Smooth muscle cell (in vitro differentiated cells): ENCODE results near the gene STAB2. TPM values are rescaled to one million over a fixed set of nuclear protein-coding genes. Genes with fewer than 3 reads are reported as not detected.

Experiments
- DNase-seq: peaks from one replicate; lab custom pipeline; 2025; ENCODE audit not compliant: unreplicated experiment; lab: John Stamatoyannopoulos, UW
- H2AFZ ChIP-seq: fragments of 200-600 bp; sonication (generic); 2 replicates; pipeline ENCODE4 v1.6.0; 2016; ENCODE audit warnings: antibody characterized with exemption, low read depth, mild to moderate bottlenecking
- H3F3A ChIP-seq: fragments of 200-600 bp; sonication (generic); 2 replicates; pipeline ENCODE4 v1.6.0; 2017; ENCODE audit warnings: antibody characterized with exemption, low read depth
- H3K27ac ChIP-seq: fragments of 200-600 bp; sonication (generic); 2 replicates; pipeline ENCODE4 v1.5.1; 2016; ENCODE audit warnings: low read depth, mild to moderate bottlenecking
- H3K27me3 ChIP-seq: fragments of 200-600 bp; sonication (generic); 2 replicates; pipeline ENCODE4 v1.6.1; 2016; ENCODE audit warnings: low read depth, mild to moderate bottlenecking
- H3K36me3 ChIP-seq: fragments of 200-600 bp; sonication (generic); 2 replicates; pipeline ENCODE4 v1.5.1; 2016; ENCODE audit warnings: low read depth
- H3K4me1 ChIP-seq: fragments of 200-600 bp; sonication (generic); 2 replicates; pipeline ENCODE4 v1.5.1; 2016; ENCODE audit warnings: low read depth
- H3K4me2 ChIP-seq: fragments of 200-600 bp; sonication (generic); 2 replicates; pipeline ENCODE4 v1.6.0; 2016; ENCODE audit warnings: mild to moderate bottlenecking
- H3K4me3 ChIP-seq: fragments of 200-600 bp; sonication (generic); 2 replicates; pipeline ENCODE4 v1.5.1; 2016; ENCODE audit warnings: mild to moderate bottlenecking
- H3K79me2 ChIP-seq: fragments of 200-600 bp; sonication (generic); 2 replicates; pipeline ENCODE4 v1.6.0; 2016; ENCODE audit warnings: low read depth, mild to moderate bottlenecking
- H3K9ac ChIP-seq: fragments of 200-600 bp; sonication (generic); 2 replicates; pipeline ENCODE4 v1.6.0; 2016; ENCODE audit warnings: low read depth
- H3K9me3 ChIP-seq: fragments of 200-600 bp; sonication (generic); replicated peaks from 2 replicates; pipeline ENCODE4 v1.5.1; 2016; ENCODE audit warnings: low read depth
- H4K20me1 ChIP-seq: fragments of 200-600 bp; sonication (generic); 2 replicates; pipeline ENCODE4 v1.6.0; 2016; ENCODE audit warnings: low read depth
- CTCF ChIP-seq: fragments of 200-600 bp; sonication (generic); IDR thresholded peaks from 2 replicates; pipeline ENCODE4 v1.5.1; 2017; ENCODE audit warnings: borderline replicate concordance, mild to moderate bottlenecking, antibody characterized with exemption; ENCODE audit not compliant: insufficient read depth, poor library complexity, severe bottlenecking
- WGBS: methylation state at CpG from one replicate; pipeline ENCODE4 v1.1.7; 2016; ENCODE audit warnings: low lambda C conversion rate; 5-methylcytosine and 5-hydroxymethylcytosine counted together
- polyA plus RNA-seq: library from polyadenylated mRNA; unstranded; fragments of >200 nt; fragmentation: Nextera tagmentation; extraction: Ambion mirVana; gene quantifications from 2 replicates; pipeline ENCODE4 v1.2.1, GENCODE V29; 2016
- total RNA-seq: library from RNA; depleted of rRNA; stranded (reverse); fragments of >200 nt; gene quantifications from 2 replicates; pipeline ENCODE4 v1.2.3, GENCODE V29; 2014

The STAB2 gene
- total and polyA plus RNA-seq, 2 experiments from 2014 or later = not detected

- peak overlapping the region; percentile 43 for H3K4me2 ChIP-seq
- H3K4me1 ChIP-seq = no peaks in the 10 kb centered on the region
- H3K79me2 ChIP-seq = no peaks in the 10 kb centered on the region
- no peak for TF ChIP-seq CTCF
- WGBS = 42% methylated on average over 7 of the region's 7 CpGs
- no peak overlapping the region for H3K27ac ChIP-seq
- no peaks in the 10 kb centered on the region for H3F3A ChIP-seq
- no peaks in the 10 kb centered on the region for H4K20me1 ChIP-seq
- H3K36me3 ChIP-seq = no peaks in the 10 kb centered on the region
- no peak overlapping the region for H3K4me3 ChIP-seq
- no peak overlapping the region for H3K9ac ChIP-seq
- no peak for DNase-seq
- no peaks in the 10 kb centered on the region for H3K27me3 ChIP-seq
- no peak overlapping the region for H2AFZ ChIP-seq
- no peaks in the 10 kb centered on the region for H3K9me3 ChIP-seq
Observed at GRCh38 chr12:103779410-103780092, 192.5 kb downstream of the STAB2 start.

- no peaks in the 10 kb centered on the region for H3K36me3 ChIP-seq
- H3K27ac ChIP-seq = no peak overlapping the region
Observed at GRCh38 chr12:103780093-103780440, 193.0 kb downstream of the STAB2 start.

GRCh38 chr12:103780992-103781391 lies 193.9 kb downstream of the STAB2 start:
- Histone ChIP-seq H3K9ac (no peak overlapping the region), H3F3A (no peaks in the 10 kb centered on the region), H3K4me1 (no peaks in the 10 kb centered on the region), H3K4me2 (no peak overlapping the region), H3K79me2 (no peaks in the 10 kb centered on the region), H3K27me3 (no peaks in the 10 kb centered on the region), H2AFZ (no peak overlapping the region), H3K27ac (no peak overlapping the region), H4K20me1 (no peaks in the 10 kb centered on the region), H3K9me3 (no peaks in the 10 kb centered on the region), H3K4me3 (no peak overlapping the region), H3K36me3 (no peaks in the 10 kb centered on the region)
- DNase-seq = no peak
- TF ChIP-seq CTCF = no peak
- WGBS = 96% methylated on average over 3 of the region's 3 CpGs

More at GRCh38 chr12:103780093-103780440, 193.0 kb downstream of the STAB2 start:
- WGBS = 81% methylated on average over 4 of the region's 4 CpGs
- Histone ChIP-seq H3K4me2 (no peak overlapping the region), H4K20me1 (no peaks in the 10 kb centered on the region), H3K79me2 (no peaks in the 10 kb centered on the region), H3F3A (no peaks in the 10 kb centered on the region), H3K9me3 (no peaks in the 10 kb centered on the region), H2AFZ (no peak overlapping the region), H3K4me1 (no peaks in the 10 kb centered on the region), H3K27me3 (no peaks in the 10 kb centered on the region), H3K9ac (no peak overlapping the region), H3K4me3 (no peak overlapping the region)
- no peak for TF ChIP-seq CTCF
- no peak for DNase-seq

GRCh38 chr12:103782399-103782798 lies 195.3 kb downstream of the STAB2 start:
- TF ChIP-seq CTCF = no peak
- Histone ChIP-seq H2AFZ (no peak overlapping the region), H3K4me1 (no peaks in the 10 kb centered on the region), H3K79me2 (no peaks in the 10 kb centered on the region), H3F3A (no peaks in the 10 kb centered on the region), H3K9me3 (no peaks in the 10 kb centered on the region), H3K27me3 (no peaks in the 10 kb centered on the region), H3K4me3 (no peak overlapping the region), H4K20me1 (no peaks in the 10 kb centered on the region), H3K4me2 (no peak overlapping the region), H3K9ac (no peak overlapping the region), H3K36me3 (no peaks in the 10 kb centered on the region), H3K27ac (no peak overlapping the region)
- DNase-seq = no peak
- WGBS = 99% methylated on average over 3 of the region's 3 CpGs
